Gastrocnemius medialis (tissue), 4 donors: Measurements from ENCODE around the gene CENPO.

Experiments
- POLR2A ChIP-seq, 2 donors: fragments of 450-650 bp; IDR thresholded peaks; one replicate each; pipeline ENCODE4 v1.6.1; 2017; ENCODE audit warnings: antibody characterized with exemption in 2 of 2, mild to moderate bottlenecking in 2 of 2, moderate library complexity in 2 of 2
- TF ChIP-seq, protein P1 (sequence below), 5 experiments: fragments of 450-650 bp in 3 of 5; fragments of 200-600 bp in 2 of 5; sonication (generic) in 2 of 5; IDR thresholded peaks in 4 of 5; conservative IDR thresholded peaks in 1 of 5; 1 replicate in 4 of 5; 2 replicates in 1 of 5; pipeline ENCODE4 v1.5.1; 2016 to 2019; ENCODE audit warnings: antibody characterized with exemption in 5 of 5, mild to moderate bottlenecking in 3 of 5, moderate library complexity in 3 of 5

DNA sequence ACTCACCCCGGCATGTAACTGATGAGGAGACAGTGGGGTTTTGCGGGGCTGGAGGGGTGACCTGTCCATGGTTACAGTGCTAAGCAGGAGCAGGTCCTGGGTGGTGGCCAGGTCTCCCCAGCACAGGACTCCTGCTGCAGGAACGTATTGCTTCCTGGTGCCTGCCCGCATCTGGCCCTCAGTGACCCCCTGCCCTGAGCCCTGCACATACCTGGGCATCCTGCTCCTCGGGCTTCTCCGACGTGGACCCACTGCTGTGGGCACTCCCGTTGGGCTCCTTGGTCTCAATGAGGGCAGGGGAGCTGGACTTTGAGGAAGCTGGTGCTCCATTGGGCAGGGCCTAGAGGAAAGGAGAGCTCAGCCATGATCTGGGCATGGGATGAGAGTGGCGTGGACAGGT is 43.5 kb downstream of the CENPO start:
- TF ChIP-seq, protein P1, sequence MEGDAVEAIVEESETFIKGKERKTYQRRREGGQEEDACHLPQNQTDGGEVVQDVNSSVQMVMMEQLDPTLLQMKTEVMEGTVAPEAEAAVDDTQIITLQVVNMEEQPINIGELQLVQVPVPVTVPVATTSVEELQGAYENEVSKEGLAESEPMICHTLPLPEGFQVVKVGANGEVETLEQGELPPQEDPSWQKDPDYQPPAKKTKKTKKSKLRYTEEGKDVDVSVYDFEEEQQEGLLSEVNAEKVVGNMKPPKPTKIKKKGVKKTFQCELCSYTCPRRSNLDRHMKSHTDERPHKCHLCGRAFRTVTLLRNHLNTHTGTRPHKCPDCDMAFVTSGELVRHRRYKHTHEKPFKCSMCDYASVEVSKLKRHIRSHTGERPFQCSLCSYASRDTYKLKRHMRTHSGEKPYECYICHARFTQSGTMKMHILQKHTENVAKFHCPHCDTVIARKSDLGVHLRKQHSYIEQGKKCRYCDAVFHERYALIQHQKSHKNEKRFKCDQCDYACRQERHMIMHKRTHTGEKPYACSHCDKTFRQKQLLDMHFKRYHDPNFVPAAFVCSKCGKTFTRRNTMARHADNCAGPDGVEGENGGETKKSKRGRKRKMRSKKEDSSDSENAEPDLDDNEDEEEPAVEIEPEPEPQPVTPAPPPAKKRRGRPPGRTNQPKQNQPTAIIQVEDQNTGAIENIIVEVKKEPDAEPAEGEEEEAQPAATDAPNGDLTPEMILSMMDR (IDR thresholded peaks at IDR 0.05 in 4 of 5, conservative IDR thresholded peaks at IDR 0.05 in 1 of 5) = no peak
- no peak for TF ChIP-seq POLR2A (IDR thresholded peaks at IDR 0.05)
